Thyroid gland (tissue), 4 donors: ENCODE measurements around the gene TBC1D5. TPM values are rescaled to one million over a fixed set of nuclear protein-coding genes. Genes with fewer than 3 reads are reported as not detected.

Source experiments
- DNase-seq, 2 donors: peaks; one replicate each; pipeline ENCODE4 v3.0.0-alpha.2; 2019
- H3K27ac ChIP-seq, 3 donors: fragments of 200-600 bp; sonication (generic); 1 replicate in 2 of 3; 2 replicates in 1 of 3; pipeline ENCODE4 v1.5.1; 2016 to 2019; ENCODE audit warnings: mild to moderate bottlenecking in 1 of 3, moderate library complexity in 1 of 3
- H3K27me3 ChIP-seq: fragments of 200-600 bp; sonication (generic); one replicate; pipeline ENCODE4 v1.5.1; 2019
- H3K36me3 ChIP-seq, 2 donors: fragments of 200-600 bp; sonication (generic); one replicate each; pipeline ENCODE4 v1.5.1; 2016 to 2019
- H3K4me1 ChIP-seq, 2 donors: fragments of 200-600 bp; sonication (generic); one replicate each; pipeline ENCODE4 v1.5.1; 2017 to 2019
- H3K4me3 ChIP-seq, 3 donors: fragments of 200-600 bp; sonication (generic); replicated peaks in 1 of 3; 1 replicate in 2 of 3; 2 replicates in 1 of 3; pipeline ENCODE4 v1.5.1; 2016; ENCODE audit warnings: mild to moderate bottlenecking in 1 of 3
- H3K9me3 ChIP-seq: fragments of 200-600 bp; sonication (generic); one replicate; pipeline ENCODE4 v1.5.1; 2017
- POLR2A ChIP-seq, 2 donors: fragments of 450-650 bp; IDR thresholded peaks; one replicate each; pipeline ENCODE4 v1.6.1; 2017; ENCODE audit warnings: antibody characterized with exemption in 2 of 2, mild to moderate bottlenecking in 2 of 2, moderate library complexity in 1 of 2
- WGBS, 2 donors: methylation state at CpG; one replicate each; pipeline ENCODE4 v1.1.5; 2017; 5-methylcytosine and 5-hydroxymethylcytosine counted together
- intact Hi-C: fragments of 100-400 bp; cut with DNase I; formaldehyde crosslinking; loops from one replicate; pipeline ENCODE4 v1.15.1; 2023
- total RNA-seq, 4 donors: library from RNA; depleted of rRNA; stranded (reverse); fragments of >200 nt; gene quantifications; one replicate each; pipeline ENCODE4 v1.2.3, GENCODE V29; 2016
- TF ChIP-seq, protein P1 (sequence below), 6 experiments: fragments of 200-600 bp in 3 of 6; fragments of 450-650 bp in 3 of 6; sonication (generic) in 3 of 6; IDR thresholded peaks; one replicate each; pipeline ENCODE4 v1.5.1; 2016 to 2019; ENCODE audit warnings: antibody characterized with exemption in 6 of 6, mild to moderate bottlenecking in 2 of 6, inconsistent platforms in 1 of 6, moderate library complexity in 1 of 6

The TBC1D5 gene
- total RNA-seq, 4 donors from 2014 or later = 115 to 141 (median 133) TPM

- Histone ChIP-seq H3K9me3 (no peaks in the 10 kb centered on the region), H3K27ac (no peak overlapping the region), H3K4me1 (no peaks in the 10 kb centered on the region), H3K4me3 (no peak overlapping the region), H3K27me3 (no peaks in the 10 kb centered on the region), H3K36me3 (no peaks in the 10 kb centered on the region)
- no peak for DNase-seq
- intact Hi-C loops = no loop called here
- no peak for TF ChIP-seq POLR2A (IDR thresholded peaks at IDR 0.05)
- TF ChIP-seq, protein P1, sequence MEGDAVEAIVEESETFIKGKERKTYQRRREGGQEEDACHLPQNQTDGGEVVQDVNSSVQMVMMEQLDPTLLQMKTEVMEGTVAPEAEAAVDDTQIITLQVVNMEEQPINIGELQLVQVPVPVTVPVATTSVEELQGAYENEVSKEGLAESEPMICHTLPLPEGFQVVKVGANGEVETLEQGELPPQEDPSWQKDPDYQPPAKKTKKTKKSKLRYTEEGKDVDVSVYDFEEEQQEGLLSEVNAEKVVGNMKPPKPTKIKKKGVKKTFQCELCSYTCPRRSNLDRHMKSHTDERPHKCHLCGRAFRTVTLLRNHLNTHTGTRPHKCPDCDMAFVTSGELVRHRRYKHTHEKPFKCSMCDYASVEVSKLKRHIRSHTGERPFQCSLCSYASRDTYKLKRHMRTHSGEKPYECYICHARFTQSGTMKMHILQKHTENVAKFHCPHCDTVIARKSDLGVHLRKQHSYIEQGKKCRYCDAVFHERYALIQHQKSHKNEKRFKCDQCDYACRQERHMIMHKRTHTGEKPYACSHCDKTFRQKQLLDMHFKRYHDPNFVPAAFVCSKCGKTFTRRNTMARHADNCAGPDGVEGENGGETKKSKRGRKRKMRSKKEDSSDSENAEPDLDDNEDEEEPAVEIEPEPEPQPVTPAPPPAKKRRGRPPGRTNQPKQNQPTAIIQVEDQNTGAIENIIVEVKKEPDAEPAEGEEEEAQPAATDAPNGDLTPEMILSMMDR (IDR thresholded peaks at IDR 0.05) = no peak
Measured at GRCh38 chr3:17330660-17331059, 411.8 kb downstream of the TBC1D5 start.

DNA sequence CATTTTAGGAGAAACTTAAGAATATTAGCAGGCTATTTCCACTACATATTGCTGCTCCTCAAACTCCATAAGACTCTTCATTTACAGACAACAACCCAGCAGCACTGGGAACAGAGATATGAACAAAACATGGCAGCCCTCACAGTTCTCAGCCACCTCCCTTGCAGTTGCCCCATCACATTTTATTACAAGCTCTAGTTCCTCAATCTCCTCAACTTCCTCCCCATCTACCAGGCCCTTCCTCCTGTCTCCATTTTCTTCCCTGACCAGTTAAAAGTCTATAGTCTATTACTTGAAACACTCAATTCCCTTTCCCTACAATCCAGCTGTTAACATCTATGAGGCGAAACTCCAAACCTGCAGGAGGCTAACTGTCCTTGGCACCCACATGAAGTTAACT lies 412.5 kb downstream of the TBC1D5 start:
- no peak overlapping the region for H3K4me3 ChIP-seq
- 98 to 100% methylated on average over 1 of the region's 1 CpG for WGBS, 2 donors
- H3K27me3 ChIP-seq = no peaks in the 10 kb centered on the region

GRCh38 chr3:17322106-17322793 lies 420.2 kb downstream of the TBC1D5 start:
- 75 to 78% methylated on average over 5 of the region's 5 CpGs for WGBS, 2 donors
- no peaks in the 10 kb centered on the region for H3K36me3 ChIP-seq

More for the DNA sequence above, 412.5 kb downstream of the TBC1D5 start:
- no peak for DNase-seq
- Histone ChIP-seq H3K36me3 (no peaks in the 10 kb centered on the region), H3K4me1 (no peaks in the 10 kb centered on the region), H3K9me3 (no peaks in the 10 kb centered on the region), H3K27ac (no peak overlapping the region)
- TF ChIP-seq, protein P1 (IDR thresholded peaks at IDR 0.05) = no peak
- TF ChIP-seq POLR2A (IDR thresholded peaks at IDR 0.05) = no peak
- intact Hi-C loops = no loop called here

GRCh38 chr3:17320266-17320665 lies 422.2 kb downstream of the TBC1D5 start:
- Histone ChIP-seq H3K27me3 (no peaks in the 10 kb centered on the region), H3K4me3 (no peak overlapping the region), H3K36me3 (no peaks in the 10 kb centered on the region), H3K4me1 (no peaks in the 10 kb centered on the region), H3K27ac (no peak overlapping the region), H3K9me3 (no peaks in the 10 kb centered on the region)
- no peak for TF ChIP-seq POLR2A (IDR thresholded peaks at IDR 0.05)
- TF ChIP-seq, protein P1 (IDR thresholded peaks at IDR 0.05) = no peak
- intact Hi-C loops = no loop called here
- DNase-seq = no peak

More at GRCh38 chr3:17322106-17322793, 420.2 kb downstream of the TBC1D5 start:
- no peak overlapping the region for H3K4me3 ChIP-seq
- H3K27ac ChIP-seq = no peak overlapping the region
- no peaks in the 10 kb centered on the region for H3K4me1 ChIP-seq
- intact Hi-C loops = no loop called here
- H3K27me3 ChIP-seq = no peaks in the 10 kb centered on the region
- TF ChIP-seq, protein P1 (IDR thresholded peaks at IDR 0.05) = no peak
- TF ChIP-seq POLR2A (IDR thresholded peaks at IDR 0.05) = no peak
- no peaks in the 10 kb centered on the region for H3K9me3 ChIP-seq
- no peak for DNase-seq

DNA sequence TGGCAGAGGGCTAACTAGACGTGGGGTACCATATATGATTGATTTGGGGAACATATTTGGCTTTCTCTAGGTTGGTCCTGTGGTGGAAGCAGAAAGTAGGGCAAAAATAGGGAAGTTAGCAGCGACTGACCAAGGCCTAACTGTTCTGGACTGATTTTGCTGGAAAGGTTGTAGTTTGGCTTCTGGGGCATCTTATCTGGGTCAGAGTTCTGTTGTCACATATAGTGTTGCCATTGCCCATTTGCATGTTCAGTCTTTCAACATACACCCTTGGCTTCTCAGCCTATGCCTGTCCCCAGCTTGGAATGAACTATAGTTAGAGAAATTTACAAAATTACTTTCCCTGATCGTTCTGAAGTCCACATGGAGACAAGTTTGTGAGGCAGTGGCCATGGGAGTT lies 426.5 kb downstream of the TBC1D5 start:
- no peak for TF ChIP-seq POLR2A (IDR thresholded peaks at IDR 0.05)
- TF ChIP-seq, protein P1 (IDR thresholded peaks at IDR 0.05) = no peak
- Histone ChIP-seq H3K4me1 (no peaks in the 10 kb centered on the region), H3K27ac (no peak overlapping the region), H3K36me3 (no peaks in the 10 kb centered on the region), H3K9me3 (no peaks in the 10 kb centered on the region), H3K4me3 (no peak overlapping the region), H3K27me3 (no peaks in the 10 kb centered on the region)
- intact Hi-C loops = no loop called here
- WGBS, 2 donors = 86 to 95% methylated on average over 3 of the region's 3 CpGs
- DNase-seq = no peak
